Pons (tissue), 1 donor: Measurements from ENCODE around the gene PLA2R1.
"Not testable (repeated sequence)": the region's sequence is repeated elsewhere in the genome, so short reads cannot be mapped to it uniquely, and the experiment has no call there.

Experiments
- DNase-seq: peaks from one replicate; pipeline ENCODE4 v3.0.0-alpha.2; 2016; ENCODE audit warnings: low spot score

Gene PLA2R1

GRCh38 chr2:160063879-160064612 is 1.6 kb upstream of the PLA2R1 start:
- no peak for DNase-seq

GRCh38 chr2:160063271-160063670 is 856 bp upstream of the PLA2R1 start:
- no peak for DNase-seq

- no peak for DNase-seq
Measured at GRCh38 chr2:160061944-160062291, 497 bp downstream of the PLA2R1 start.

- DNase-seq, result no peak
Measured at GRCh38 chr2:160061533-160061932, 882 bp downstream of the PLA2R1 start.

- DNase-seq, result no peak
Measured at GRCh38 chr2:160060297-160060696, 2.1 kb downstream of the PLA2R1 start.

GRCh38 chr2:160057356-160057755 is 5.1 kb downstream of the PLA2R1 start:
- DNase-seq, result no peak

GRCh38 chr2:160055726-160056108 is 6.7 kb downstream of the PLA2R1 start:
- DNase-seq, result no peak

GRCh38 chr2:160054984-160055725 is 7.3 kb downstream of the PLA2R1 start:
- DNase-seq, result no peak

GRCh38 chr2:160053946-160054345 is 8.5 kb downstream of the PLA2R1 start:
- DNase-seq, result no peak

GRCh38 chr2:160052531-160052930 is 9.9 kb downstream of the PLA2R1 start:
- no peak for DNase-seq

- no peak for DNase-seq
Measured at GRCh38 chr2:160051371-160051800, 11.0 kb downstream of the PLA2R1 start.

GRCh38 chr2:160050147-160050546 is 12.3 kb downstream of the PLA2R1 start:
- DNase-seq, result no peak

GRCh38 chr2:160045703-160046210 is 16.7 kb downstream of the PLA2R1 start:
- no peak for DNase-seq

GRCh38 chr2:160044728-160045127 is 17.7 kb downstream of the PLA2R1 start:
- no peak for DNase-seq

- DNase-seq, result no peak
Measured at GRCh38 chr2:160043265-160043664, 19.1 kb downstream of the PLA2R1 start.

- no peak for DNase-seq
Measured at GRCh38 chr2:160042054-160042453, 20.4 kb downstream of the PLA2R1 start.

GRCh38 chr2:160041091-160041490 is 21.3 kb downstream of the PLA2R1 start:
- DNase-seq, result no peak

- no peak for DNase-seq
Measured at GRCh38 chr2:160039166-160039903, 23.1 kb downstream of the PLA2R1 start.

- not testable (repeated sequence) for DNase-seq
Measured at GRCh38 chr2:160038662-160039061, 23.8 kb downstream of the PLA2R1 start.

- no peak for DNase-seq
Measured at GRCh38 chr2:160036736-160037135, 25.7 kb downstream of the PLA2R1 start.

- no peak for DNase-seq
Measured at GRCh38 chr2:160035125-160035524, 27.3 kb downstream of the PLA2R1 start.

- DNase-seq, result no peak
Measured at GRCh38 chr2:160034396-160034795, 28.0 kb downstream of the PLA2R1 start.
